HepG2 (cell line): Measurements from ENCODE around the gene TTC28. TPM values are rescaled to one million over a fixed set of nuclear protein-coding genes. Genes with fewer than 3 reads are reported as not detected.
A peak's percentile ranks its signal among the peaks of the same experiment; 100 is the strongest.

Source experiments
- CEBPG ChIP-seq: IDR thresholded peaks from 2 replicates; pipeline ENCODE4 v1.6.1; 2016
- E2F1 ChIP-seq: sonication (generic); formaldehyde crosslinking; IDR thresholded peaks from 2 replicates; pipeline ENCODE4 v1.5.0; 2020; ENCODE audit warnings: missing genetic modification reagents
- ELF4 ChIP-seq: sonication (generic); formaldehyde crosslinking; IDR thresholded peaks from 2 replicates; pipeline ENCODE4 v1.5.0; 2020; ENCODE audit warnings: missing genetic modification reagents, mild to moderate bottlenecking, moderate library complexity, borderline replicate concordance
- MXI1 ChIP-seq: IDR thresholded peaks from 3 replicates; pipeline ENCODE4 v1.6.1; 2012; ENCODE audit warnings: low read depth, low read length, inconsistent platforms, borderline replicate concordance
- ONECUT2 ChIP-seq: sonication (generic); formaldehyde crosslinking; IDR thresholded peaks from 2 replicates; pipeline ENCODE4 v1.4.0; 2020; ENCODE audit warnings: missing genetic modification reagents
- PHF8 ChIP-seq: sonication (generic); formaldehyde crosslinking; IDR thresholded peaks from 2 replicates; pipeline ENCODE4 v1.5.0; 2020; ENCODE audit warnings: missing genetic modification reagents
- RXRA ChIP-seq: sonication (generic); formaldehyde crosslinking; IDR thresholded peaks from 2 replicates; pipeline ENCODE4 v1.5.1; 2020; ENCODE audit warnings: missing genetic modification reagents
- STAG1 ChIP-seq: sonication (generic); formaldehyde crosslinking; IDR thresholded peaks from 2 replicates; pipeline ENCODE4 v1.4.0; 2020; ENCODE audit warnings: missing genetic modification reagents
- UBTF ChIP-seq: sonication (generic); formaldehyde crosslinking; IDR thresholded peaks from 2 replicates; pipeline ENCODE4 v1.4.0; 2020; ENCODE audit warnings: mild to moderate bottlenecking, missing genetic modification reagents
- XRCC5 ChIP-seq: fragments of 200-400 bp; formaldehyde crosslinking; optimal IDR thresholded peaks from 2 replicates; pipeline ENCODE3; 2017; ENCODE audit warnings: mild to moderate bottlenecking, low read length
- YY1 ChIP-seq: IDR thresholded peaks from 2 replicates; pipeline ENCODE4 v1.6.1; 2011; ENCODE audit warnings: low read length, low read depth, moderate library complexity, mild to moderate bottlenecking; ENCODE audit not compliant: insufficient read depth, insufficient replicate concordance
- ZMYM3 ChIP-seq: sonication (generic); formaldehyde crosslinking; IDR thresholded peaks from 2 replicates; pipeline ENCODE4 v1.5.1; 2020; ENCODE audit warnings: mild to moderate bottlenecking, missing genetic modification reagents
- ZNF574 ChIP-seq: sonication (generic); formaldehyde crosslinking; IDR thresholded peaks from 2 replicates; pipeline ENCODE4 v1.4.0; 2020; ENCODE audit warnings: missing genetic modification reagents
- ZNF687 ChIP-seq: sonication (generic); formaldehyde crosslinking; IDR thresholded peaks from 2 replicates; pipeline ENCODE4 v1.5.1; 2020; ENCODE audit warnings: mild to moderate bottlenecking, missing genetic modification reagents, moderate library complexity
- ZNF691 ChIP-seq: sonication (generic); formaldehyde crosslinking; IDR thresholded peaks from 2 replicates; pipeline ENCODE4 v1.4.0; 2020; ENCODE audit warnings: missing genetic modification reagents, low read depth, mild to moderate bottlenecking, borderline replicate concordance
- ZNF770 ChIP-seq: sonication (generic); formaldehyde crosslinking; IDR thresholded peaks from 2 replicates; pipeline ENCODE4 v1.5.0; 2020; ENCODE audit warnings: mild to moderate bottlenecking, missing genetic modification reagents
- polyA plus RNA-seq, 8 experiments: library from polyadenylated mRNA; depleted of rRNA in 3 of 8; stranded (reverse) in 7 of 8; unstranded in 1 of 8; fragments of >200 nt; fragmentation: Illumina TruSeq in 4 of 8; extraction: Trizol in 4 of 8; gene quantifications; 2 replicates each; pipeline versions ENCODE4 v1.2.1 to v1.2.3, GENCODE V29; 2011 to 2016; ENCODE audit warnings: low read depth in 4 of 8, missing spikeins in 1 of 8, mixed read lengths in 1 of 8; ENCODE audit not compliant: insufficient read depth in 1 of 8
- total RNA-seq, 5 experiments: library from RNA; depleted of rRNA; stranded (reverse); fragments of >200 nt; fragmentation: Illumina TruSeq; extraction: Trizol; gene quantifications; 2 replicates each; pipeline ENCODE4 v1.2.3, GENCODE V29; 2016; ENCODE audit warnings: low read depth in 1 of 5

Gene TTC28
- total and polyA plus RNA-seq, 2 of the 13 experiments (the other 11 are each of a cell fraction or from before 2014, with no cell fraction given), result 4.2 to 13.1 TPM

- TF ChIP-seq MXI1 (no peak), E2F1 (CRISPR knock-in tag) (no peak), ZMYM3 (no peak), ZNF691 (CRISPR knock-in tag) (peak; percentile 46; the same call in 1 of the 2 replicates), RXRA (CRISPR knock-in tag) (peak; percentile 50; the same call in 1 of the 2 replicates), UBTF (peak; percentile 61), ELF4 (CRISPR knock-in tag) (no peak), ZNF687 (CRISPR knock-in tag) (peak; percentile 73), XRCC5 (peak; percentile 63), PHF8 (0 out of 2 replicates have a peak, but pooled peaks have one; percentile 24), STAG1 (CRISPR knock-in tag) (peak; percentile 62), ZNF574 (CRISPR knock-in tag) (0 out of 2 replicates have a peak, but pooled peaks have one; percentile 19), ZNF770 (CRISPR knock-in tag) (peak; percentile 75), YY1 (no peak), ONECUT2 (CRISPR knock-in tag) (no peak), CEBPG (CRISPR knock-in tag) (peak; percentile 41; the same call in 1 of the 2 replicates)
These were observed 688.8 kb downstream of the TTC28 start (continued) for GRCh38 chr22:27990879-27991278.
